H1 (cell line): ENCODE results near the gene MAFB.

Experiments
- CHD1 ChIP-seq: IDR thresholded peaks from 2 replicates; pipeline ENCODE4 v1.6.1; 2012; ENCODE audit warnings: low read depth, low read length, improper control_type of control experiment
- MAFK ChIP-seq: IDR thresholded peaks from 2 replicates; pipeline ENCODE4 v1.6.1; 2012; ENCODE audit warnings: low read depth, mild to moderate bottlenecking, improper control_type of control experiment, low read length
- MAX ChIP-seq: IDR thresholded peaks from 2 replicates; pipeline ENCODE4 v1.6.1; 2012; ENCODE audit warnings: inconsistent platforms
- POLR2A ChIP-seq, 2 experiments: IDR thresholded peaks; 1 replicate in 1 of 2; 2 replicates in 1 of 2; pipeline ENCODE4 v1.6.1; 2011; ENCODE audit warnings: low read depth in 2 of 2, low read length in 2 of 2, mild to moderate bottlenecking in 2 of 2; ENCODE audit errors: control extremely low read depth in 1 of 2
- RAD21 ChIP-seq, 2 experiments: IDR thresholded peaks in 1 of 2; conservative IDR thresholded peaks in 1 of 2; 2 replicates each; pipeline ENCODE4 v1.6.1; 2011; ENCODE audit warnings: low read depth in 2 of 2, low read length in 2 of 2, improper control_type of control experiment in 1 of 2, inconsistent platforms in 1 of 2, mild to moderate bottlenecking in 1 of 2, moderate library complexity in 1 of 2
- SP1 ChIP-seq: IDR thresholded peaks from 2 replicates; pipeline ENCODE4 v1.6.1; 2011; ENCODE audit warnings: low read depth, low read length
- SP2 ChIP-seq: IDR thresholded peaks from 2 replicates; pipeline ENCODE4 v1.6.1; 2012; ENCODE audit warnings: mild to moderate bottlenecking, low read length, inconsistent platforms
- SRF ChIP-seq: IDR thresholded peaks from 2 replicates; pipeline ENCODE4 v1.6.1; 2011; ENCODE audit warnings: mild to moderate bottlenecking, low read depth, low read length, moderate library complexity
- TEAD4 ChIP-seq: IDR thresholded peaks from 2 replicates; pipeline ENCODE4 v1.6.1; 2012; ENCODE audit warnings: low read depth, low read length, inconsistent platforms, mixed read lengths

GRCh38 chr20:40710603-40711002, 21.6 kb upstream of the MAFB start:
- TF ChIP-seq MAX (no peak), POLR2A (IDR thresholded peaks at IDR 0.05; ENCODE audit: control extremely low read depth in 1 of 2, low read depth in 2 of 2, low read length in 2 of 2) (no peak), SP1 (no peak), CHD1 (no peak), SRF (no peak), RAD21 (IDR thresholded peaks at IDR 0.05 in 1 of 2, conservative IDR thresholded peaks at IDR 0.05 in 1 of 2; ENCODE audit: low read depth in 2 of 2, low read length in 2 of 2) (no peak), SP2 (no peak), MAFK (no peak), TEAD4 (no peak)
